Activated CD4-positive, alpha-beta T cell treated with anti-CD3 and anti-CD28 coated beads, Interleukin-2, amount 10 ng/mL, durations not matched to agents 24 days and 14 days (primary cell): ENCODE measurements around the gene SUSD4. TPM values are rescaled to one million over a fixed set of nuclear protein-coding genes. Genes with fewer than 3 reads are reported as not detected.

Experiments
- DNase-seq: peaks from one replicate; pipeline ENCODE4 v3.0.0; 2022
- H3K27ac Mint-ChIP-seq: one replicate; pipeline ENCODE4 v1.8.0; 2022; ENCODE audit warnings: mild to moderate bottlenecking, mixed read lengths
- H3K27me3 Mint-ChIP-seq: one replicate; pipeline ENCODE4 v1.8.0; 2022; ENCODE audit warnings: mixed read lengths
- H3K36me3 Mint-ChIP-seq: one replicate; pipeline ENCODE4 v1.8.0; 2022; ENCODE audit warnings: low read depth, mild to moderate bottlenecking, mixed read lengths
- H3K4me1 Mint-ChIP-seq: one replicate; pipeline ENCODE4 v1.8.0; 2021; ENCODE audit warnings: mixed read lengths
- H3K4me3 Mint-ChIP-seq: one replicate; pipeline ENCODE4 v1.8.0; 2022; ENCODE audit warnings: mild to moderate bottlenecking, moderate library complexity, mixed read lengths
- H3K9me3 Mint-ChIP-seq: one replicate; pipeline ENCODE4 v1.8.0; 2021; ENCODE audit warnings: mixed read lengths
- intact Hi-C: fragments of 100-400 bp; cut with micrococcal nuclease; formaldehyde crosslinking; loops from one replicate; pipeline ENCODE4 v1.15.1; 2023
- total RNA-seq: library from RNA; stranded (reverse); gene quantifications from 2 replicates; pipeline ENCODE4 v1.2.3, GENCODE V29; 2022

Gene SUSD4
- total RNA-seq, 1 donor from 2014 or later, result not detected

DNA sequence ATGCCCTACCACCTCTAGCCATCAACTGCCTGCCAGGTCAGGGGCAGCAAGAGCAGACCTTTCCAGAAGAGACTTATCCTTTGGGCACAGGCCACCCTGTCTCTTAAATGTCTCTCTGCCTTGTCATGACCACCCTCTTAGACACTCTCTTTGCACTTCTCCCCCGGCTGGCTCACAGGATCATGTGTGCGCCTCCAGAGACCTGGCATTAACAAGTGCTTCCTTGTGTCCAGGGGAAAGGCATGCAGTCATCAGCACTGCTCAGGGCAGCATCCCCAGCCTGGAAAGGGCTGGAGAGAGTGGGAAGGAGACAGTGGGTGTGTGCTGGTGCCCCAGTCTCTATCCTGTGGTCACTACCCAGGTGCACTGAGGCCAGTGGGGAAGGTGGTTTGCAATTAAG lies 135.8 kb downstream of the SUSD4 start:
- H3K4me1 Mint-ChIP-seq, result peaks cover 9% of the 10 kb centered on the region
- no peak overlapping the region for H3K4me3 Mint-ChIP-seq
- intact Hi-C loops, result no loop called here

GRCh38 chr1:223227486-223228196 lies 136.3 kb downstream of the SUSD4 start:
- Mint-ChIP-seq H3K4me1 (peaks cover 9% of the 10 kb centered on the region), H3K4me3 (no peak overlapping the region), H3K27ac (no peak overlapping the region), H3K36me3 (no peaks in the 10 kb centered on the region), H3K27me3 (no peaks in the 10 kb centered on the region), H3K9me3 (no peaks in the 10 kb centered on the region)
- no peak for DNase-seq
- intact Hi-C loops, result no loop called here

More for the DNA sequence above, 135.8 kb downstream of the SUSD4 start:
- H3K36me3 Mint-ChIP-seq, result no peaks in the 10 kb centered on the region
- no peaks in the 10 kb centered on the region for H3K9me3 Mint-ChIP-seq
- no peak overlapping the region for H3K27ac Mint-ChIP-seq
- no peaks in the 10 kb centered on the region for H3K27me3 Mint-ChIP-seq
- DNase-seq, result no peak

DNA sequence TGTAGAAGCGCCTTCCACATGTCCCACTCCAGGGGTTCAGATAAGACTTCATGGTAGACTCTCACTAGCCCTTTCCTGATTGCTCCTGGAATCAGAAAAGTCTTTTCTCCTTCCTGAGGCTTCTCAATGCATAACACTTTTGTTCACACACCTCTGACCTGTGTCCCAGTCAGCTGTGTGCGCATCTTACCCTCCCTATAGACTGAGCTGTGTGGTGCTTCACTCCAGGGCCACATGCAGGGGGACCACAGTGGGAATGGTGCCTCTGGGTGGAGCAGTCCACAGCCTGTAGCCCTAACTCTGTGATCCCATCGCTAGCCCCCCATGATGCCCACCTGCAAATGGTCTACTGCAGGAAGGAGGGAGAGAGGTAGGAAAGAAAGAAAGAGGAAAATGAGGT lies 136.9 kb downstream of the SUSD4 start:
- Mint-ChIP-seq H3K4me3 (no peak overlapping the region), H3K4me1 (peaks cover 9% of the 10 kb centered on the region), H3K27me3 (no peaks in the 10 kb centered on the region), H3K27ac (no peak overlapping the region), H3K36me3 (no peaks in the 10 kb centered on the region), H3K9me3 (no peaks in the 10 kb centered on the region)
- no peak for DNase-seq
- intact Hi-C loops, result no loop called here

- no peak overlapping the region for H3K4me3 Mint-ChIP-seq
- no peak overlapping the region for H3K27ac Mint-ChIP-seq
- H3K27me3 Mint-ChIP-seq, result no peaks in the 10 kb centered on the region
- no peaks in the 10 kb centered on the region for H3K9me3 Mint-ChIP-seq
- H3K4me1 Mint-ChIP-seq, result peaks cover 9% of the 10 kb centered on the region
- intact Hi-C loops, result no loop called here
- H3K36me3 Mint-ChIP-seq, result no peaks in the 10 kb centered on the region
- DNase-seq, result no peak
Measured at GRCh38 chr1:223226271-223226670, 137.7 kb downstream of the SUSD4 start.

DNA sequence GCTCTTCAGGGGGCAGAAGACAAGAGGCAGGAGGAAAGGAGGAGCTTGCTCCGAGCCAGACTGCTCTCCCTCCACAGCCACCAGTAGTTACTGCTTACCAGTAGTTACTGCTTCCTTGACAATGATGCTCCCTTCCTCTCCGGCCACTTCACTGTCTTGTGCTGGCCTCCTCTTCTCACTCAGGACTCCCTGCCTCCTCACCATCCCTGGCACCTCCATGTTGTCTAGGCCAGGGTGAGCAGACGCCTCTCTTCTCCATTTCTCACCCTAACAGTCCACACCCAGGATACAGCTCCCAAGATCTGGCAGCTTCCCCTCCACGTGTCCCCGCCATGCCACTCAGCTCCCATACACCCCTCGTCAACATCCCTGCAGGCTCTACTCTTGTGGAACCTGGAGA lies 138.5 kb downstream of the SUSD4 start:
- Mint-ChIP-seq H3K27ac (no peak overlapping the region), H3K4me3 (no peak overlapping the region), H3K9me3 (no peaks in the 10 kb centered on the region), H3K36me3 (no peaks in the 10 kb centered on the region), H3K27me3 (no peaks in the 10 kb centered on the region), H3K4me1 (peaks cover 6% of the 10 kb centered on the region)
- no peak for DNase-seq
- intact Hi-C loops, result no loop called here

DNA sequence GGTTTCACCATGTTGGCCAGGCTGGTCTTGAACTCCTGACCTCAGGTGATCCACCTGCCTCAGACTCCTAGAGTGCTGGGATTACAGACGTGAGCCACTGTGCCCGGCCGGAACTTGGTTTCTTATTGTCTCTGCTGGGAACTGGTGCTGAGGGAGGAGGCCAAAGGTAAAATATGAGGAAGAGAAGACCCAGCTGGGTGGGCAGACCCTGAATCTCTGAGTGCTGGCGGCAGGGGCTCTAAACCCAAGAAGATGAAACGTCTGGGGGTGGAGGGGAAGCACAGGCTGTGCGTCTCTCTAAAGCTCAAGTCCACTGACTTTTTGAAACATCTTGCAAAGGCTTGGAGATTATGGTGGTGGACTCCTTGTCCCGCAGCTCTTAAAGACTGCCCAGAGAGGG lies 138.9 kb downstream of the SUSD4 start:
- H3K9me3 Mint-ChIP-seq, result no peaks in the 10 kb centered on the region
- H3K27ac Mint-ChIP-seq, result no peak overlapping the region
- no peaks in the 10 kb centered on the region for H3K27me3 Mint-ChIP-seq
- H3K4me3 Mint-ChIP-seq, result no peak overlapping the region
- no peak for DNase-seq
- H3K4me1 Mint-ChIP-seq, result peaks cover 2% of the 10 kb centered on the region
- intact Hi-C loops, result no loop called here
- no peaks in the 10 kb centered on the region for H3K36me3 Mint-ChIP-seq

DNA sequence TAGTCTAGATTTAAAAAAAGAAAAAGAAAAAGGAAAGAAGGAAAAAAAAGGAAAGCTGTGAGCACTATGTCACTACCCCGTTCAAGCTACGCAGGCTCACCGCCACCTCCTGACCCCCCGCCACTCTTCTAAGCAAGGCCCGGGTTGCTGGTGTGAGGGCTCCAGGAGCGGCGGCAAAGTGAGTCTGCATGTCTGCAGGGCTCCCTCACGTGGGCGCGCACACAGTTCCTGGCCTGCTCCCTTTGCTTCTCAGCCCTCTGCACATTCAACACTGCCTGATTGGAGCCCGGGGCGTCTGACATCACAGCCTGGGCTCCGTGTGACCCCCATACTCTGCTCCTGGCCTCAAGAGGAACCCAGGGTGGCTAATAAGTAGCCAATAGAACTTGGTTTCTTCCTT lies 139.5 kb downstream of the SUSD4 start:
- no peak for DNase-seq
- no peaks in the 10 kb centered on the region for H3K4me1 Mint-ChIP-seq
- H3K27ac Mint-ChIP-seq, result no peak overlapping the region
- no peaks in the 10 kb centered on the region for H3K9me3 Mint-ChIP-seq
- no peak overlapping the region for H3K4me3 Mint-ChIP-seq
- no peaks in the 10 kb centered on the region for H3K27me3 Mint-ChIP-seq
- no peaks in the 10 kb centered on the region for H3K36me3 Mint-ChIP-seq
- intact Hi-C loops, result no loop called here

DNA sequence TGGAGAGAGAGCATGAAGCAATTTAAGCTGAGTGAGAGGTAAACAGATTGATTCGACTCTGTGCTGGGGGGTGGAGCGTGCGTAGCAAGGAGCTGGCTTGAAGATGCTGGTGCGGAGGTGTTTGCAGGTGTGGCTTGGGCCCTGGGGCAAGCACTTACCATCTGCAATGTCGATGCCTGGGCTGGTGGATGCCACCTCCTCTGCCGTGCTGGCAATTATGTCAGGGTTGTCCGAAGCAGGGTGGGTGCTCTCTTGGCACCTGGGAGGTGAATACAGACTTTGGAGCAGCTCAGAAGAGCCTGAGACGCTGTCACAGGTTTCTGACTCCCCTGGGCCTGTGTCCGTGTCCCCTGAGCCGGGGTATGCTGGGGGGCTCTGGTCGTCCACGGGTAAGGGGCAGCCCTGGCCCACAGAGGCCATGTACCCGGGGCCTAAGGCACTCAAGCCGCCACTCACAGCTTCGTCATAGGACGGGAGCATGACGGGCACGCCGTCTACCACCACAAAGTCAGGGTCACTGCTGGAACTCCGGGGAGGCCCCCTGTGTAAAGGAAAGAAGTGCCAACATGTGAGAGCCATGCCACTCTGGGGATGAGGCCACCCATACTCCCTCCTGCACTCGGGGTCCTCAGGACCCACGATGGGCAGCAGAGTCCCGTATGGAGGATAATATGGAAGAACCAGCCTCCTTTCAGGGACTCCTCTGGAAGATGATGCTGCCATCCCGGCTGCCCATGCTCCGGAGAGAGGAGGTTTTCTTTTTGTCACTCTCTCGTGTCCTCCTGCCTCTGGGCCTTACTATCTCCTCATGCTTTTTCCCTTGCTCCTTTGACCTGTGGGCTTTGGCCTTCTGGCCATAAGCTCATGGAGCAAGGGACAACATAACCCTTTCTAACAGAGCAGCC lies 140.6 kb downstream of the SUSD4 start:
- Mint-ChIP-seq H3K4me3 (no peak overlapping the region), H3K27me3 (no peaks in the 10 kb centered on the region), H3K9me3 (peaks cover 3% of the 10 kb centered on the region), H3K27ac (no peak overlapping the region), H3K4me1 (no peaks in the 10 kb centered on the region), H3K36me3 (no peaks in the 10 kb centered on the region)
- intact Hi-C loops, result no loop called here
- no peak for DNase-seq

DNA sequence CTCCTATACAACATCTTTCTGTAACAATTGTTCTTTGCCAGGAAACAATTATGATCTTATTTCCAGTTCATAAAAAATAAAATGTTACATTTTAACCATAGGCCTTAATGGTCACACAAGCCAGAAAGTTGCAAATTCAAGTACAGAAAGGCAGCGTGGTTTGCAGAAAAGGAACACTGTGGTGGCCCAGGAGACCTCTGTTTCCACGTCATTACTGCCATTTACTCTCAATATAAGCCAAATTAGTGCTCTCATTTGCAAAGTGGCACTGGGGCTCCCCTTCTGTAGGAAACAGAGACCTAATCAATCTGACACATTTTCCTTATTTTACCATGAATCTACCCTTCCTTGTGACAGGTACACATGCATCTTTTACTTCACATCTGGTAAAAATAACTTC lies 141.6 kb downstream of the SUSD4 start:
- no peak for DNase-seq

GRCh38 chr1:223221686-223222085 lies 142.3 kb downstream of the SUSD4 start:
- intact Hi-C loops, result no loop called here
- no peaks in the 10 kb centered on the region for H3K27me3 Mint-ChIP-seq
- H3K36me3 Mint-ChIP-seq, result no peaks in the 10 kb centered on the region
- H3K4me3 Mint-ChIP-seq, result no peak overlapping the region
- no peak for DNase-seq
- H3K4me1 Mint-ChIP-seq, result no peaks in the 10 kb centered on the region
- H3K27ac Mint-ChIP-seq, result no peak overlapping the region
- peaks cover 3% of the 10 kb centered on the region for H3K9me3 Mint-ChIP-seq

More for the DNA sequence above, 141.6 kb downstream of the SUSD4 start:
- H3K27me3 Mint-ChIP-seq, result no peaks in the 10 kb centered on the region
- intact Hi-C loops, result no loop called here
- no peak overlapping the region for H3K27ac Mint-ChIP-seq
- H3K9me3 Mint-ChIP-seq, result peaks cover 3% of the 10 kb centered on the region
- no peaks in the 10 kb centered on the region for H3K4me1 Mint-ChIP-seq
- H3K4me3 Mint-ChIP-seq, result no peak overlapping the region
- H3K36me3 Mint-ChIP-seq, result no peaks in the 10 kb centered on the region

GRCh38 chr1:223219846-223220610 lies 143.9 kb downstream of the SUSD4 start:
- peaks cover 3% of the 10 kb centered on the region for H3K9me3 Mint-ChIP-seq
- no peaks in the 10 kb centered on the region for H3K4me1 Mint-ChIP-seq
- no peaks in the 10 kb centered on the region for H3K27me3 Mint-ChIP-seq
- H3K4me3 Mint-ChIP-seq, result no peak overlapping the region
- H3K27ac Mint-ChIP-seq, result no peak overlapping the region
- no peaks in the 10 kb centered on the region for H3K36me3 Mint-ChIP-seq
- intact Hi-C loops, result no loop called here
- no peak for DNase-seq

DNA sequence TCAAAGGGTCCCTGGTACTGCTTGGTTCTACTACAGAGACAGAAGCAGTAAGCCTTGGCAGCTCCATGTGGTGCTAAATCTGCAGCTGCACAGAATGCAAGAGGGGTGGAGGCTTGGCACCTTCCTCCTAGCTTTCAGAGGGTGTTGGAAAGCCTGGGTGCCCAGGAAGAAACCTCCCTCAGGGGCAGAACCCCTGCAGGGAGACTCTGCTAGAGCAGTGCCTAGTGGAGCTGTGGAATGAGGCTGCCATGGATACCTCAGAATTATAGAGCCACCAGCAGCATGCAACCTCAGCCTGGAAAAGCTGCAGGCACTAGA lies 144.7 kb downstream of the SUSD4 start:
- Mint-ChIP-seq H3K27me3 (no peaks in the 10 kb centered on the region), H3K9me3 (peaks cover 3% of the 10 kb centered on the region), H3K4me3 (no peak overlapping the region), H3K27ac (no peak overlapping the region), H3K4me1 (no peaks in the 10 kb centered on the region), H3K36me3 (no peaks in the 10 kb centered on the region)
- intact Hi-C loops, result no loop called here
- DNase-seq, result no peak

DNA sequence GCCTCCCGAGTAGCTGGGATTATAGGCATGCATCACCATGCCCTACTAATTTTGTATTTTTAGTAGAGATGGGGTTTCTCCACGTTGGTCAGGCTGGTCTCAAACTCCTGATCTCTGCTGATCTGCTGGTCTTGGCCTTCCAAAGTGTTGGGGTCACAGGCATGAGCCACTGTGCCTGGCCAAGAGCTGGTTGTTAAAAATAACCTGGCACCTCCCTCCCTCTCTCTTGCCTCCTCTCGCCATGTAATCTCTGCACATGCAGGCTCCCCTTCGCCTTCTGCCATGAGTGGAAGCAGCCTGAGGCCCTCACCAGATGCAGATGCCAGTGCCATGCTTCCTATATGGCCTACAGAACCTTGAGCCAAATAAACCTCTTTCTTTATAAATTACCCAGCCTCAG lies 146.2 kb downstream of the SUSD4 start:
- Mint-ChIP-seq H3K36me3 (no peaks in the 10 kb centered on the region), H3K9me3 (peaks cover 3% of the 10 kb centered on the region), H3K27ac (no peak overlapping the region), H3K27me3 (no peaks in the 10 kb centered on the region), H3K4me1 (no peaks in the 10 kb centered on the region), H3K4me3 (no peak overlapping the region)
- intact Hi-C loops, result no loop called here
- no peak for DNase-seq
